ENCODE measurements around the gene MUSK. TPM values are rescaled to one million over a fixed set of nuclear protein-coding genes. Genes with fewer than 3 reads are reported as not detected.

Gene MUSK
- total RNA-seq, 1 experiment from 2014 or later = not detected

DNA sequence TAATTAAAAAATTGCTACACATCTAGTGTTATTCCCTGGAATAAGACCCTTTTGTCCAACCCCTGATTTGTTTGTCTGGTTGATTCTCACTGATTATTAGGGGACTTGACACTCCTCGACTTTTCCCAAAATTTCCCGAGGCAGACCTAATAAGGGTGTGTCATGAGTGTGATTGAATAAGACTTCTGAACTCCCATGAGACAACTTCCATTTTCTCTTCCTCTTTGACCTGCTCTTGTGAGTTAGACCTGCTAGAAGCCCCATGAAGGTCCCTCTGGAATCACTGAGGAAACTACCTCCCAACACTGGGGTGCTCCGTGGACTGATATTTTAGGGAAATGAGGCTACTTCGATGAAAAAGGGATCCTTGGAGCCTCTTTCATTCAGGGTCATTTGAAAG is 83.4 kb downstream of the MUSK start:
- CTCF ChIA-PET = no interaction called here
- H3K9me3 Mint-ChIP-seq = no peaks in the 10 kb centered on the region; the same call in 1 of the 2 replicates
- peaks cover 14% of the 10 kb centered on the region for H3K4me1 Mint-ChIP-seq

DNA sequence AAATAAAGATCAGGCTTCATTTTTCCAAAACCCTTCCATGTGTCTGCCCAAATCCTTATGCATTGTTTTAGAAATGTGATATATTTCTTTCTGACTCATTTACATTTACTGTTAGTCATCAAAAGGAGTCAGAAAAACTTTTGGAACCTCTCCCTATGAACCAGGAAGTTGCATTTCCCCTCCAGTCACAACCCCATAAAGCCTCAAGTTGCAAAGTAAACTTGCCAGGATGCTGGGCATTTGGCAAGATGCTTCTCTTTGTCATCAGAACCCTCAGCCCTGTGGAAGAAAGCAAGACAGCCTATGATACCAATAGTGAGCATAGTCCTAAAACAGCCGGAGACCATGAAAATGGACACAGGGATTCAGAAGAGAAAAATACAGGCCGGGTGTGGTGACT is 84.2 kb downstream of the MUSK start:
- peaks cover 14% of the 10 kb centered on the region for H3K4me1 Mint-ChIP-seq
- no peak overlapping the region for H3K4me3 Mint-ChIP-seq
- no peaks in the 10 kb centered on the region for H3K27me3 Mint-ChIP-seq (ENCODE audit: low read depth)
- no peak overlapping the region for H3K27ac Mint-ChIP-seq
- H3K9me3 Mint-ChIP-seq = no peaks in the 10 kb centered on the region; the same call in 1 of the 2 replicates
- POLR2A ChIA-PET = interaction anchor here (0.6 kb wide), 1 partner anchor 44 kb away, joined by 4 read pairs; no protein-coding TSS in a partner anchor
- ATAC-seq = no peak
- CTCF ChIA-PET = no interaction called here
- H3K36me3 Mint-ChIP-seq = no peaks in the 10 kb centered on the region
- no peak for DNase-seq (ENCODE audit: low spot score)
- TF ChIP-seq GABPB1 (CRISPR knock-in tag; IDR thresholded peaks at IDR 0.05) (no peak), NR1H2 (CRISPR knock-in tag; IDR thresholded peaks at IDR 0.05) (no peak), FOXP1 (CRISPR knock-in tag; IDR thresholded peaks at IDR 0.05; ENCODE audit: borderline replicate concordance) (no peak), PRRX2 (CRISPR knock-in tag; IDR thresholded peaks at IDR 0.05) (no peak), CREB1 (CRISPR knock-in tag; IDR thresholded peaks at IDR 0.05) (no peak), ESRRA (CRISPR knock-in tag; IDR thresholded peaks at IDR 0.05; ENCODE audit: borderline replicate concordance) (no peak), MYBL2 (CRISPR knock-in tag; IDR thresholded peaks at IDR 0.05) (no peak), ZNF219 (CRISPR knock-in tag; IDR thresholded peaks at IDR 0.05; ENCODE audit: borderline replicate concordance) (no peak)
- TF ChIP-seq, protein P1, sequence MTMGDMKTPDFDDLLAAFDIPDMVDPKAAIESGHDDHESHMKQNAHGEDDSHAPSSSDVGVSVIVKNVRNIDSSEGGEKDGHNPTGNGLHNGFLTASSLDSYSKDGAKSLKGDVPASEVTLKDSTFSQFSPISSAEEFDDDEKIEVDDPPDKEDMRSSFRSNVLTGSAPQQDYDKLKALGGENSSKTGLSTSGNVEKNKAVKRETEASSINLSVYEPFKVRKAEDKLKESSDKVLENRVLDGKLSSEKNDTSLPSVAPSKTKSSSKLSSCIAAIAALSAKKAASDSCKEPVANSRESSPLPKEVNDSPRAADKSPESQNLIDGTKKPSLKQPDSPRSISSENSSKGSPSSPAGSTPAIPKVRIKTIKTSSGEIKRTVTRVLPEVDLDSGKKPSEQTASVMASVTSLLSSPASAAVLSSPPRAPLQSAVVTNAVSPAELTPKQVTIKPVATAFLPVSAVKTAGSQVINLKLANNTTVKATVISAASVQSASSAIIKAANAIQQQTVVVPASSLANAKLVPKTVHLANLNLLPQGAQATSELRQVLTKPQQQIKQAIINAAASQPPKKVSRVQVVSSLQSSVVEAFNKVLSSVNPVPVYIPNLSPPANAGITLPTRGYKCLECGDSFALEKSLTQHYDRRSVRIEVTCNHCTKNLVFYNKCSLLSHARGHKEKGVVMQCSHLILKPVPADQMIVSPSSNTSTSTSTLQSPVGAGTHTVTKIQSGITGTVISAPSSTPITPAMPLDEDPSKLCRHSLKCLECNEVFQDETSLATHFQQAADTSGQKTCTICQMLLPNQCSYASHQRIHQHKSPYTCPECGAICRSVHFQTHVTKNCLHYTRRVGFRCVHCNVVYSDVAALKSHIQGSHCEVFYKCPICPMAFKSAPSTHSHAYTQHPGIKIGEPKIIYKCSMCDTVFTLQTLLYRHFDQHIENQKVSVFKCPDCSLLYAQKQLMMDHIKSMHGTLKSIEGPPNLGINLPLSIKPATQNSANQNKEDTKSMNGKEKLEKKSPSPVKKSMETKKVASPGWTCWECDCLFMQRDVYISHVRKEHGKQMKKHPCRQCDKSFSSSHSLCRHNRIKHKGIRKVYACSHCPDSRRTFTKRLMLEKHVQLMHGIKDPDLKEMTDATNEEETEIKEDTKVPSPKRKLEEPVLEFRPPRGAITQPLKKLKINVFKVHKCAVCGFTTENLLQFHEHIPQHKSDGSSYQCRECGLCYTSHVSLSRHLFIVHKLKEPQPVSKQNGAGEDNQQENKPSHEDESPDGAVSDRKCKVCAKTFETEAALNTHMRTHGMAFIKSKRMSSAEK (CRISPR knock-in tag; IDR thresholded peaks at IDR 0.05; ENCODE audit: borderline replicate concordance) = no peak
- TF ChIP-seq, protein P2, sequence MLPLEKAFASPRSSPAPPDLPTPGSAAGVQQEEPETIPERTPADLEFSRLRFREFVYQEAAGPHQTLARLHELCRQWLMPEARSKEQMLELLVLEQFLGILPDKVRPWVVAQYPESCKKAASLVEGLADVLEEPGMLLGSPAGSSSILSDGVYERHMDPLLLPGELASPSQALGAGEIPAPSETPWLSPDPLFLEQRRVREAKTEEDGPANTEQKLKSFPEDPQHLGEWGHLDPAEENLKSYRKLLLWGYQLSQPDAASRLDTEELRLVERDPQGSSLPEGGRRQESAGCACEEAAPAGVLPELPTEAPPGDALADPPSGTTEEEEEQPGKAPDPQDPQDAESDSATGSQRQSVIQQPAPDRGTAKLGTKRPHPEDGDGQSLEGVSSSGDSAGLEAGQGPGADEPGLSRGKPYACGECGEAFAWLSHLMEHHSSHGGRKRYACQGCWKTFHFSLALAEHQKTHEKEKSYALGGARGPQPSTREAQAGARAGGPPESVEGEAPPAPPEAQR (CRISPR knock-in tag; IDR thresholded peaks at IDR 0.05) = no peak
- TF ChIP-seq, protein P3, sequence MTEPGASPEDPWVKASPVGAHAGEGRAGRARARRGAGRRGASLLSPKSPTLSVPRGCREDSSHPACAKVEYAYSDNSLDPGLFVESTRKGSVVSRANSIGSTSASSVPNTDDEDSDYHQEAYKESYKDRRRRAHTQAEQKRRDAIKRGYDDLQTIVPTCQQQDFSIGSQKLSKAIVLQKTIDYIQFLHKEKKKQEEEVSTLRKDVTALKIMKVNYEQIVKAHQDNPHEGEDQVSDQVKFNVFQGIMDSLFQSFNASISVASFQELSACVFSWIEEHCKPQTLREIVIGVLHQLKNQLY (CRISPR knock-in tag; IDR thresholded peaks at IDR 0.05) = no peak
- TF ChIP-seq, protein P4, sequence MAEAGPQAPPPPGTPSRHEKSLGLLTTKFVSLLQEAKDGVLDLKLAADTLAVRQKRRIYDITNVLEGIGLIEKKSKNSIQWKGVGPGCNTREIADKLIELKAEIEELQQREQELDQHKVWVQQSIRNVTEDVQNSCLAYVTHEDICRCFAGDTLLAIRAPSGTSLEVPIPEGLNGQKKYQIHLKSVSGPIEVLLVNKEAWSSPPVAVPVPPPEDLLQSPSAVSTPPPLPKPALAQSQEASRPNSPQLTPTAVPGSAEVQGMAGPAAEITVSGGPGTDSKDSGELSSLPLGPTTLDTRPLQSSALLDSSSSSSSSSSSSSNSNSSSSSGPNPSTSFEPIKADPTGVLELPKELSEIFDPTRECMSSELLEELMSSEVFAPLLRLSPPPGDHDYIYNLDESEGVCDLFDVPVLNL (CRISPR knock-in tag; IDR thresholded peaks at IDR 0.05; ENCODE audit: borderline replicate concordance, low read depth) = no peak
- TF ChIP-seq, protein P5, sequence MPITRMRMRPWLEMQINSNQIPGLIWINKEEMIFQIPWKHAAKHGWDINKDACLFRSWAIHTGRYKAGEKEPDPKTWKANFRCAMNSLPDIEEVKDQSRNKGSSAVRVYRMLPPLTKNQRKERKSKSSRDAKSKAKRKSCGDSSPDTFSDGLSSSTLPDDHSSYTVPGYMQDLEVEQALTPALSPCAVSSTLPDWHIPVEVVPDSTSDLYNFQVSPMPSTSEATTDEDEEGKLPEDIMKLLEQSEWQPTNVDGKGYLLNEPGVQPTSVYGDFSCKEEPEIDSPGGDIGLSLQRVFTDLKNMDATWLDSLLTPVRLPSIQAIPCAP (CRISPR knock-in tag; IDR thresholded peaks at IDR 0.05) = no peak
- TF ChIP-seq, protein P6, sequence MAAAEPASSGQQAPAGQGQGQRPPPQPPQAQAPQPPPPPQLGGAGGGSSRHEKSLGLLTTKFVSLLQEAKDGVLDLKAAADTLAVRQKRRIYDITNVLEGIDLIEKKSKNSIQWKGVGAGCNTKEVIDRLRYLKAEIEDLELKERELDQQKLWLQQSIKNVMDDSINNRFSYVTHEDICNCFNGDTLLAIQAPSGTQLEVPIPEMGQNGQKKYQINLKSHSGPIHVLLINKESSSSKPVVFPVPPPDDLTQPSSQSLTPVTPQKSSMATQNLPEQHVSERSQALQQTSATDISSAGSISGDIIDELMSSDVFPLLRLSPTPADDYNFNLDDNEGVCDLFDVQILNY (CRISPR knock-in tag; IDR thresholded peaks at IDR 0.05) = no peak
- TF ChIP-seq, protein P7, sequence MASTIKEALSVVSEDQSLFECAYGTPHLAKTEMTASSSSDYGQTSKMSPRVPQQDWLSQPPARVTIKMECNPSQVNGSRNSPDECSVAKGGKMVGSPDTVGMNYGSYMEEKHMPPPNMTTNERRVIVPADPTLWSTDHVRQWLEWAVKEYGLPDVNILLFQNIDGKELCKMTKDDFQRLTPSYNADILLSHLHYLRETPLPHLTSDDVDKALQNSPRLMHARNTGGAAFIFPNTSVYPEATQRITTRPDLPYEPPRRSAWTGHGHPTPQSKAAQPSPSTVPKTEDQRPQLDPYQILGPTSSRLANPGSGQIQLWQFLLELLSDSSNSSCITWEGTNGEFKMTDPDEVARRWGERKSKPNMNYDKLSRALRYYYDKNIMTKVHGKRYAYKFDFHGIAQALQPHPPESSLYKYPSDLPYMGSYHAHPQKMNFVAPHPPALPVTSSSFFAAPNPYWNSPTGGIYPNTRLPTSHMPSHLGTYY (CRISPR knock-in tag; IDR thresholded peaks at IDR 0.05) = no peak

More for the DNA sequence above, 83.4 kb downstream of the MUSK start:
- Mint-ChIP-seq H3K36me3 (no peaks in the 10 kb centered on the region), H3K4me3 (no peak overlapping the region), H3K27ac (no peak overlapping the region), H3K27me3 (ENCODE audit: low read depth) (no peaks in the 10 kb centered on the region)
- POLR2A ChIA-PET = no interaction called here
- ATAC-seq = no peak
- TF ChIP-seq, protein P8, sequence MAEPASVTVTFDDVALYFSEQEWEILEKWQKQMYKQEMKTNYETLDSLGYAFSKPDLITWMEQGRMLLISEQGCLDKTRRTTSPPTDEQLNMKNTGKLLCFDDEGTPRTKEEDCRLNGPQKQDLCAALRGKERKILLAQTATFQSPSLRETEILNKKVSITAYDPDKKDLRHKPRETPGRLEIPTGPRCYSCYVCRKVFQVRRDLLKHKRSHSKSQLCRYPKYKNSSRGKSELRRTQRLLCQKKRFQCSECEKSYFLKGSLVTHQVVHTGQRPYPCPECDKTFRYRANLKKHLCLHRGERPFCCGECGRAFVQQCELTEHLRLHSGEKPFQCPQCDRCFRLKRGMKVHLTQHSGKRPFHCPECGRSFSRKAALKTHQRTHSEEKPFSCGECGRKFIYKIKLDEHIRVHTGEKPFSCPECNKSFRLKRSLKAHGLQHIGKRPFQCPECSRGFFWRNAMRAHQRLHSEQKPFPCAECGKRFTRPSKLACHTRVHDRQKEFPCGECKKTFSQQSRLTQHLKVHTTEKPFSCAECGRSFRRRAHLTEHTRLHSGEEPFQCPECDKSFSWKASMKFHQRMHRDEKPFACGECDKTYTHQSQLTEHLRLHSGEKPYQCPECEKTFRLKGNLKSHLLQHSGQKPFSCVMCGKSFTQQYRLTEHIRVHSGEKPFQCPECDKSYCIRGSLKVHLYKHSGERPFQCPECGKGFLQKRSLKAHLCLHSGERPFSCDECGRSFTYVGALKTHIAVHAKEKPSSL (CRISPR knock-in tag; conservative IDR thresholded peaks at IDR 0.05) = no peak
- TF ChIP-seq CBFB (CRISPR knock-in tag; IDR thresholded peaks at IDR 0.05; ENCODE audit: low read depth) (no peak), SMAD4 (CRISPR knock-in tag; IDR thresholded peaks at IDR 0.05) (no peak), GRHL2 (CRISPR knock-in tag; IDR thresholded peaks at IDR 0.05; ENCODE audit: insufficient replicate concordance, severe bottlenecking) (no peak), TCF7 (CRISPR knock-in tag; IDR thresholded peaks at IDR 0.05; ENCODE audit: low read depth) (no peak), ZNF138 (CRISPR knock-in tag; conservative IDR thresholded peaks at IDR 0.05) (no peak)
- TF ChIP-seq, protein P9, sequence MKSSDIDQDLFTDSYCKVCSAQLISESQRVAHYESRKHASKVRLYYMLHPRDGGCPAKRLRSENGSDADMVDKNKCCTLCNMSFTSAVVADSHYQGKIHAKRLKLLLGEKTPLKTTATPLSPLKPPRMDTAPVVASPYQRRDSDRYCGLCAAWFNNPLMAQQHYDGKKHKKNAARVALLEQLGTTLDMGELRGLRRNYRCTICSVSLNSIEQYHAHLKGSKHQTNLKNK (CRISPR knock-in tag; IDR thresholded peaks at IDR 0.05) = no peak
- DNase-seq (ENCODE audit: low spot score) = no peak
